Activated gamma-delta T cell (primary cell): Measurements from ENCODE around the gene TCEANC2.
A peak's percentile ranks its signal among the peaks of the same experiment; 100 is the strongest.
"Not testable (repeated sequence)": the region's sequence is repeated elsewhere in the genome, so short reads cannot be mapped to it uniquely, and the experiment has no call there.

Experiments used
- DNase-seq: peaks from one replicate; lab custom pipeline; 2025; lab: John Stamatoyannopoulos, UW
- total RNA-seq, 2 donors: gene quantifications; one replicate each; lab custom pipeline; 2026; lab: John Stamatoyannopoulos, UW

The TCEANC2 gene
- 42.4 to 46.2 reads per million in 2 donors for total RNA-seq

DNA sequence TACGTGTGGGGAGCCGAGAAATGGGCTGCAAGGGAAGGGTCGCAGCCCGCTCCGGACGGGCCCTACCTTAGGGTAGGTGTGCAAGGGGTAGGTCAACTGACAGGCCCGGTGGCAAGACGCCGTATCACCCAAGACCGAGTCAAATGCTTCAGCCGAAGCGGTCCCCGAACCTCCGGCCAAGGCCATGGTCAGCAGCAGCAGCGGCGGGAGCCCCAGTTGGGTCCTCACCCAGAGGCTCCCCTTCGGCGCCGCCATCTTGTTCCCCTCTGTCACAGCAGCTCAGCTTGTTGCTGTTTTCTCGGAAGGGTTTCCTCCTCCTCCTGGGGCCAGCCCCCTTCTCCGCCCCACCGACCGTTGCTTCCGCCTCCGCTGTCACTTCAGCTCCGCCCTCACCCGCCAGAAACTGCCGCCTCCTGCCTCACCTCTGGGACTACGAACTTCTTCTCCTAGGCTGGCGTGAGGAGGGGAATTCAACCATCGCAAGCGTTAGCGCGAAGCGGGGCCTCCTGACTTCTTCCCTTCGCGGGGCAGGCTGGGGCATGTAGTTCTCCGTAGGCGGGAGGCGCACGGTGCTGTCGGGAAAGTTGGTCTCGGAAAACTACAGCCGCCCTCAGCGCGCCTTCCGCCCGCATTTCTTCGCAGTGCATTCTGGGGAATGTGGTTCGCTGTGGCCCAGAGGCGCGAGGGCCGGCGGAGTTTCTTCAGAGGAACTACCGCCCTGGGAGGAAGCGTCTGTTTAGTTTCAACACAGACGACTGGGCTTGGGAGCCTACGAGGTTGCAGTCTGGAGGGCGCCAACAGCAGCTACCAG is at the start of gene TCEANC2, which contains the start of gene TMEM59:
Gene TCEANC2, plus strand, starts transcription at position 675 of the 811 bp plus-strand sequence. CDS start 815 bp downstream, outside the sequence.
Gene TMEM59, minus strand, starts transcription at position 271 of the 811 bp plus-strand sequence. Its CDS starts 16 bp downstream, at position 255.
- DNase-seq = peak; percentile 86

DNA sequence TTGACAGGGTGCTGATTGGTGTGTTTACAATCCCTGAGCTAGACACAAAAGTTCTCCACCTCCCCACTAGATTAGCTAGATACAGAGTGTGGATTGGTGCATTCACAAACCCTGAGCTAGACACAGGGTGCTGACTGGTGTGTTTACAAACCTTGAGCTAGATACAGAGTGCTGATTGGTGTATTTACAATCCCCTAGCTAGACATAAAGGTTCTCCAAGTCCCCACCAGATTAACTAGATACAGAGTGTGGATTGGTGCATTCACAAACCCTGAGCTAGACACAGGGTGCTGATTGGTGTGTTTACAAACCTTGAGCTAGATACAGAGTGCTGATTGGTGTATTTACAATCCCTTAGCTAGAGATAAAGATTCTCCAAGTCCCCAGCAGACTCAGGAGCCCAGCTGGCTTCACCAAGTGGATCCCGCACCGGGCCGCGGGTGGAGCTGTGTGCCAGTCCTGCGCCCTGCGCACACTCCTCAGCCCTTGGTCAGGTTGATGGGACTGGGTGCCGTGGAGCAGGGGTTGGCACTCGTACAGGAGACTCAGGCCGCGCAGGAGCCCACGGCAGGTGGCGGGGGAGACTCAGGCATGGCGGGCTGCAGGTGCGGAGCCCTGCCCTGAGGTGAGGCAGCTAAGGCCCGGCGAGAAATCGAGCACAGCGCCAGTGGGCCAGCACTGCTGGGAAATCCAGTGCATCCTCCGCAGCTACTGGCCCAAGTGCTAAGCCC is 49.5 kb upstream of the TCEANC2 start:
- not testable (repeated sequence) for DNase-seq

DNA sequence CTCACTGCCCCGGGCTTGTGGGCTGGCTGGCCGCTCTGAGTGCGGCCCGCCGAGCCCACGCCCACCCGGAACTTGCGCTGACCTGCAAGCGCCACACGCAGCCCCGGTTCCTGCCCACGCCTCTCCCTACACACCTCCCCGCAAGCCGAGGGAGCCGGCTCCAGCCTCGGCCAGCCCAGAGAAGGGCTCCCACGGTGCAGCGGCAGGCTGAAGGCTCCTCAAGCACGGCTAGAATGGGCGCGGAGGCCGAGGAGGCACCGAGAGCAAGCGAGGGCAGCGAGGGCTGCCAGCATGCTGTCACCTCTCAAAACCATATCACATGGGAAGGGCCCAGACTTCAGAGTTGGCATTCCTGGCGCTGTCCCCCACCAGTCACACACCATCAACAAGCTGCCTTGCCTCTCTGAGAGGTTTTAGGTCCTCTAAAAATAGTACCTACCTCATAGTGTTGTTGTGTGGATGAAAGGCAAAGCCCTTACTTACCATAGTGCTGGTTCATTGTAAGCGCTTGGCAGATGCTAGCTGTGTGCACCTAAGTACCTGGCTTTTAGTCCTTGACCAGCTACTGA is 48.8 kb upstream of the TCEANC2 start:
- DNase-seq = no peak

DNA sequence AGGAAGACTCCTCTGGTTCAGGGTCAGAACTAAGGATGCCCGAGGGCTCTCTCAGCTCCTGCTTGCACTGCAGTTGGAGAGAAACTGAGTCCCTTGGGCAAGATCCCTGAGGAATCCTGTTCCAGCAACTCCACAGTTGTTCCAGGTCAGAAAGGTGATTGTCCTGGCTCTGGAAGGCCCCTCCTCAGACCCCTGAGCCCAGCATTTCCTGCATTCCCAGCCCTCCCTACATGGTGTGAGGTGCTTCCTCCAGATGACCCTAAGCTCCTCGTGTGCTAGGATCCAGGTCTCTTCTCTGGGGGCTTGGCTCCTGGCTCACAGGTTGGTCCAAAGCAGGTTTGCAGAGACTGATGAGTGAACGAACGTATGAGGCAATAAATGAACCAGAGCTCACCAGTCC is 46.9 kb upstream of the TCEANC2 start:
- no peak for DNase-seq

DNA sequence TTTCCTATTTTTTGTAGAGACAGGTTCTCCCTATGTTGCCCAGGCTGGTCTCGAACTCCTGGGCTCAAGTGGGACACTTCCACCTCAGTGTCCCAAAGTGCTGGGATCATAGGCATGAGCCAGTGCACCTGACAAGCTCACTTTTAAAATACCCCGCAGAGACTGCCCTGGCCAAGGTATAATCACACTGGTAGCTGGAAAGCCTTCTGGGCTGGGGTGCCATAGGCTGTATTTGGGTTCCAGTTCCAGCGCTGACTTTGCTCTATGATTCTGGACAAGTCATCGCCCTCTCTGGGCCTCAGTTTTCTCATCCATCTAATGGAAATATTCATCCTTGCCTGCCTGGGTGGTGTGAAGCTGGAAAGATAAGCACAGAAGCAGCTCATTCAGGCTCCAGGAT is 45.8 kb upstream of the TCEANC2 start:
- no peak for DNase-seq

DNA sequence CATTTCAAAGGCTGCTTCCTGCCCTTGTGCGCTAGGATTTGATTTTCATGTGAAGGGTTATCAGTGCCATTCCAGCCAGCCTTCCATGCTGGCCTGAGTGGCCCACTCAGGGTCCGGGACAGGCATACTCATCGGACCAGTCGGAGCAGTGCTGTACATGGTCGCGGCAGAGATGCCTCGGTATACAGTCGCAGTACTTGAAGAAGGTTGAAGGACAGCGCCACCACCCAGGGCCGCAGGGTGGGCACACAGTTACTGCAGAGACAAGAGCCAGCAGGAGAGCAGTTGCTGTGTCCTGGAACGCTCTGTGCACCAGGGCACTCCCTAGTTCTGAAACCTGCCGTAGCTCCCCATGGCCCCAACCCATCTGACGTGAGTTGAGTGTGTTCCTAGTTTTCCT is 44.5 kb upstream of the TCEANC2 start:
- DNase-seq = no peak

DNA sequence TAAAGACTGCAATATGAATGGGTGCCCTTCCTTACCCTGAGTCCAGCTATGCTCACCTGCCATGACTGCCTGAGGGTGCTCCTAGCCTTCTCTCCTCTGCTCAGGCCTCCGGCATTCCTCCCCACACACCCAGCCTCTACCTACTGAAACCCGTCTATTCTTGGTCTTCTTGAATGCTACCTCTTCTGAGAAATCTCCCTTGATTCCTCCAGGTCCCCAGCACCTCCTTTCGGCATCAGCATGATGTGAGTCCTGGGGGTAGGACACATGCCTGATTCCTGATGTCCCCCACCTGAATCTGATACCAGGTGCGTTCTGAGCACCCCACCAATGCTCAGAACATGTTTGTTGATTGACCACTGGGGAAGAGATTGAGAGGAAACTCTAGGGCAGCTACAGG is 44.0 kb upstream of the TCEANC2 start:
- no peak for DNase-seq

DNA sequence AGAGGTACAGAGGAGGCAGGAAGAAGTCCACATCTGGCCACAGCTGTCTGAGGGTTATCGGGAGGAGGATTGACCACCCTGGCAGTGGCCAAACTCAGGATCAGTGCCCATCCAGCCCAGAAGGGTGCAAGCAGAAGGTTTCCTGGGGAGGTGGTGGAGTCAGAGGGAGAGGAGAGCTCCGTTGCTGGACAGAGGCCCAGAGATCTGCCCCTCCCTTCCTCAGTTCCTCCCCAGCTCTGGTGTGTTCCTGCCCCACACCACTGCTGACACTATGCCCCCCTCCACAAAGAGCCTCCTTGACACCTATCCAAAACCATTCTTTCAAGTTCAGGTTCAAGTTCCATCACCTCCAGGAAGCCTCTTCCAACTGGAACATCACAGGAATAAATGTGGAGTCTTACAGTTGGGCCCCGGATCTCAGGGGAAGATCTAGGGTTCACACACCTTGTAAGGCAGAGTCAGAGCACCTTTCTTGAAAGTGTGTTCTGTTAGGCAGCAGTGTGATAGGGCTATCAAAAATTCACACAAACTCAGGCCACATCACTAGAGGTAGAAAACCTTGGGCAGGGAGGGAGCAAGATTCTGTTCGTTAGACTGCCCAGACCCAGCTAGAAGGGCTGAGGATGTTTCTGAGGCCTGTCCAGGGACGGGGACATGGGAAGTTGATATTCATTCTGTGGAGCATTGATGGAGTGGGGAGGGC is 42.8 kb upstream of the TCEANC2 start:
- DNase-seq = no peak

DNA sequence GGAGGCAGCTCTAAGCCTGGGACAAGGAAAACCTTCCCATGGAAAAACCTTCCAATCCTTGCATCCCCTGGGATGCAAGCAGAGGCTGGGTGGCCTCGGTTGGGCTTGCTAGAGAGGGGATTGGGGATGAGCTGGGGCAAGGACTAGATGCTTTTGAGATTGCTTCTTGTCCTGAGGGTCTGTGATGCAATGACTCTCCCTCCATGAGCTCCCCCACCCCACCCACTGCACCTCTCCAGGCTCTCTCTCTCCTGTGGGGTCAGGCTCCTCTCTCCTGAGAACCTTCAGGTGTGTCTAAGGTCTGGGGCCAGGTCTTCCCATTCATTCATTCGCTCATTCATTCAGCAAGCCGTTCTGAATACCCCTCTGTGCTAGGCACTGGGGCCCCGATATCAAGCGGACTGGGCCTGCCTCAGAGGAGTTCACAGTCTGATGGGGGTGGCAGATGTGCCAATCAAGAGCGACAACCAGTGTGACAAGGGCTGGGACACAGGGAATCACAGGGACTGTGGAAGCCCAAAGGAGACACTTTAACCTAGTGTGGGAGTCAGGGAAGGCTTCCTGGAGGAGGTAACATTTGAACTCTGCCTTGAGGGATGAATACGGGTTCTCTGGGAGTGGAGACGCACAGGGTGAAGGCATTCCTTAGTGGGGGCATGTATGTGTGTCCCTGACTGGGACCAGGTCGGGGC is 41.9 kb upstream of the TCEANC2 start:
- DNase-seq = no peak

DNA sequence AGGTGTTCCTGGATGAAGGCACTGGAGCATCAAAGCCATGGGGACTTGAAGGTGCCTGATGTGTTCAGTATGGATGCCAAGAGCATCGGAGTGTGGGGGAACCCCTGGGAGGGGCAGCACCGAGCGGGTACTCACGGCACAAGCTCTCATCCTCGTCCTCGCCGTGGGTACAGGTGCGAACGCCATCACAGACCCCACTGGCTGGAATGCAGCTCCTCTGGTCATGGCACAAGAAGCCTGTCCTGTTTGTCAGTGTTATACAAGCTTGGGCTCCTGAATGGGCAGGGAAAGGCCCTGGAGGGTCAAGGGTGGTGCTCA is 41.4 kb upstream of the TCEANC2 start:
- DNase-seq = no peak

DNA sequence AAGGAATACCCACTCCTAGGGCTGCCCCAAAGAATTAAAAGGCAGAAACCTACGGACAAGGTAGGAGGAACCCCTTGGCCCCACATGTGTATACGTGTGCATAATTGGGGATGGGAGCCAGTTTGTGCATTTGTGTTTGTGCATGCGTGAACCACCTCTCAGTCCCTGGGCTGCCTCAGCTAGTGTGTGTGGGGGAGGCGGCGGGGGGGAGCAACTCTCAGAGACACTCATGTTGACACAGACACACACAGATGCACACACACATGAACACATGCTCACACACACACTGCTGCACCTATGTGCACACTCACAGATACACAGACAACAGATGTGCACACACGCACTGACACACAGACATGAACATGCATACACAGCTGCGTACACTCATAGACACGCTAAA is 40.5 kb upstream of the TCEANC2 start:
- no peak for DNase-seq

DNA sequence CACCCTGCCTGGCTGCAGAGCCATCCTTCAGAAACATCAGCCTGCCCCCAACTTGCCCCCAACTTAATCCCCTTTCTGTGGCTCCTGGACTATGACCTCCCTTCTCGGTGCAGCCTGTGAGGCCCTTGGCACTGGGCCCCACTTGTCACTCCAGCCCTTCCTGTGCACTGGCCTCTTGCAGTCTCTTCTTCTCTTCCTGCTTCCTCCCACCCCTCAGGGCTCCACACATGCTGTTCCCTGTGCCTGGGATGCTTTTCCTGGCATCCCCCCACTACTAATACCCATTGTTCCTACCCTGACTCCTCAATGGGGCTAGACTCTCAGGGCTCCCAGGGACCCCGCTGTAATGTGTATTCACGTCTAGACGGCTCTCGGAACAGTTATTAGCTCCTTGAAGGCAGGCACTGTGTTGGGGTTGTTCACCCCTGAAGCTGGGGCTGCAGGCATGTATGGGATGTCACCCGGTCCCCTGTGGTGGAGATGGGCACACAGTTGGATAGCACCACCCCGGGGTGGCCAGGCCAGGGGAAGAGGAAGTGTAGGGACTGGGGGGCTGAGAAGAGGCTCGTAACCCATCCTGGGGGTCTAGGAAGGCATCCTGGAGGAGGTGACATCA is 39.9 kb upstream of the TCEANC2 start:
- no peak for DNase-seq

DNA sequence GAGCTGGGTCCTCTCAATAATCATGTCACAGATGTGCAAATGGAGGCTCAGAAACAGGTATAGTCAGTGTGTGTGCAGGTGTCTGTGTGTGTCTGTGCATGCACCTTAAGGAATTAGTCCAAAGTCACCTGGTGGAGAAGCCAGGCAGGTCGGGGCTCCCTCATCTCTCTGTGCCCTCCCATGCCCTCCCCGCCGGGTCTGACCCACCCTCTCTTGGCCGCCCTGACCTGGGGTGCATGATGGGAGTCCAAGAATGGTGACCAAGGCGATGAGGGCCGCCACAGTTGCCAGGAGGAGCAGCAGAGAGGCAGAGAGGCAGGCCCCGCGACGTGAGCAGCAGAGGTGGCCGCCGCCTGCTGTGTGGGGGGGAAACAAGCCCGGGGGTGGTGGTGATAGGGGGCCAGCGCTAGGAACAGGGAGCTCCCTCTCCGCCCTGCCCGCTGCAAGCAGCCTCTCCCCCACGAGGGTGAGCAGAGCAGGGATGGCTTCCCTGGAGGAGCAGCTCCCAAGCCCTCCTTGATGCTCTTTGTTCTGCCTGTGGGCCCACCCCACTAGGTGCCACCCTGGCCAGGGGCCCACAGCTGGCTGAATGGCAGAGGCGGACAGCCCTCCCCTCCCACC is 39.3 kb upstream of the TCEANC2 start:
- DNase-seq = no peak

DNA sequence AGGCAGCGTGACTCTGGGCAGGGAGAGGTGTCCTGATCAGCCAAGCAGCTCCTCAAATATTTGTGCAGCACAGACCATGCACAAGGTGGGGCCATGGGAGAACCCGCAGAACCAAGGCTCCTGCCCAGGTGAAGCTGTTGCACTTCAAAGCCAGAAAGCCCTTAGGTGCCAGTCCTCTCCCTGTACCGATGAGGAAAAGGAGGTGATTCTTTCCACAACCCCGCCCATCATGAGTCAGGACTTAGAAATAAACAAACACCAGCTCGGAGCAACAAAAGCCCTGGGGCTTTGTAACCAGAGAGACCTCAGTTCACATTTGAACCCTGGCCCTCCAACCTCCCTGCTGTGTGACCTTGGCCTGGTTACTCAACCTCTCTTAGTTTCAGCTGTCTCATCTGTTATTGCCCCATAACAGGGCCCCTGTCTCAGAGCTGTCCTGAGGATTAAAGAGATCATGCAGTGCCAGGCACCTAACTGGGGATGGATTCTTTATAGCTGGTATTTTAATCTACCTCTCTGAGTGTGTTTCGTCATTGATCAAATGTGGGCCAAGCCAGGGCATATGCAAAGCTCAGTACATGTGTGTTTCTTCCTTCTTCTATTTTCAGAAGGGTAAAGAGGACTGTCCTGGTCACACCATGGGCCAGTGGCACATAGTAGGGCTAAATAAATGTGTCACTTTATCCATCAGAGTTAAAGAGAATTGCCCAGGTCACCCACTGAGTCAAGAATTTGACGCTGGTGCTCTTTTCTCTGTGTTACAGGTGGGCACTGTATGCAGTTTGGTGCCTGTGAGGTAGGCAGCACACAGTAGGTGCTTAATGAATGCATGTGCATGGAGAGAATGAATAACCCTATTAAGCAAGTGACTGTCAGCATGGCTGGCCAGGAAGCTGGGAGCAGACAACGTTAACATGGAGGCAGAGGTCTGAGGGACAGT is 36.8 kb upstream of the TCEANC2 start:
- no peak for DNase-seq

DNA sequence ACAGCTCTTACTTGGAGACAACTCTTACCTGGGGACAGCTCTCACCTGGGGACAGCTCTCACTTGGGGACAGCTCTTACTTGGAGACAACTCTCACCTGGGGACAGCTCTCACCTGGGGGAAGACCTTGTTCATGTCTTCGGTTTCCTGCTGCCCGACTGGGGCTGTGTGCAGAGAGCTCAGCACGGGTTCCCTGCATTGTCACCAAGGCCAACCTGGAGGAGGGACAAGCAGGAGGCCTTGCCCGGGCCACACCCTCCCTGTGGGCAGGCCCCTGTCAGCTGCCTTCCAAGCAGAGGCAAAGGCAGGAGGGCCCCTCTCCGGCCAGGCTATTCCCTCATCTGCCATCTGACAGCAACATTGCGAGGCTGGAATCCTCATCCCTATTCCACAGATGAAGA is 35.4 kb upstream of the TCEANC2 start, which contains the start of gene LDLRAD1:
Gene LDLRAD1, minus strand, starts transcription at position 208 of the 400 bp plus-strand sequence. Its CDS starts 74 bp downstream, at position 134.
- no peak for DNase-seq

DNA sequence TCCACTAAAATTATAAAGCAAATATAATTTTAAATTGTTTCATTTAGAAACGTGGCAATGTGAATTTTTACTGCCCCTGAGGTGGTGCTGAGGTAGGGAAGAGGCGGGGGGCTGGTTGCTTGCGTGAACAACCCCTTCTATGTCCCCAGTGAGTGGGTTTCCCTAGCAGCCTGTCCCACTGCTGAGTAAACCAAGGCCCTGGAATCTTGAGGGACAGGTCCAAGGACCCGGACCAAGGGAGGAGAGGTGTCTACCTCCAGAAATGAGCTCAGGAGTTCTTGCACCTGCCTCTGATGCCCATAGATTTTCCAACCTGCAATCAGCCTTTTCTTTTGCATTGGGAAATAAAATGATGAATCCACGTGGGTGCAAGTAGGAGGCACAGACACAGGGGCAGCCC is 34.8 kb upstream of the TCEANC2 start:
- DNase-seq = no peak

DNA sequence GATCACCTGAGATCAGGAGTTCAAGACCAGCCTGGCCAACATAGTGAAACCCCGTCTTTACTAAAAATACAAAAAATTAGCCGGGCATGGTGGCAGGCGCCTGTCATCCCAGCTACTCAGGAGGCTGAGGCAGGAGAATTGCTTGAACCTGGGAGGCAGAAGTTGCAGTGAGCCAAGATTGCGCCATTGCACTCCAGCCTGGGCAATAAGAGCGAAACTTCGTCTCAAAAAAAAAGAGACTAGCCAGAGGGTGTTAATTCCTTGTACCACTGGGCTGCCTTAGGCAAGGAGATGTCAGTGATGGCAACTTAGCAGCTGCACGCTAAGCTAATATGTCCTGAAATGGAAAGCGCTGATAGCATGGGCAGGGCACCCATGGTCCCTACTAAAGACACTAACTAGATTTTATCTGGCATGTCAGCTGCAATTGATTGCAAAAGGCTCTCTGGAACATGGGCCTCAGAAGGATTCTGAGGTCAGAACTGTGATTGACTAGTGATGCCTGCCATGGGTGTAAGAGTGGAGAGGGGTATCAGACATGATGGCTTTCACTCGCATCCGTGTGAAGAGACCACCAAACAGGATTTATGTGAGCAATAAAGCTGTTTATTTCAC is 33.7 kb upstream of the TCEANC2 start:
- not testable (repeated sequence) for DNase-seq

DNA sequence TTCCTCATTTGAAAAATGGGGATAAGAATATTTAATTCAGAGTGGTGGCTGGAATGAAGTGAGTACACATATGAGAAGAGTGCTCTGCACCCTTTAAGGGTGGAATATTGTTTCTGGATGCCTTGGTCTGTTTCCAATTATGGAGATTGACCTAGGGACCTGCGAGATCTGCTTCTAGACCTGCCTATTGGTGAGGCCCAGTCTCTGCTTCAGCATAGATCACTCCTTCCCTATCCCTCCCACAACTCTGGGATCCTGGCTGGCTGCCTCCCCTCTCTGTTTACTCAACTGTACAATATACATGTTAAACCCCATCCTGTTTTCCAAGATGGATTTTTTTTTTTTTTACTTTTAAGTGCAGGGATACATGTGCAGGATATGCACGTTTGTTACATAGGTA is 29.1 kb upstream of the TCEANC2 start:
- no peak for DNase-seq

DNA sequence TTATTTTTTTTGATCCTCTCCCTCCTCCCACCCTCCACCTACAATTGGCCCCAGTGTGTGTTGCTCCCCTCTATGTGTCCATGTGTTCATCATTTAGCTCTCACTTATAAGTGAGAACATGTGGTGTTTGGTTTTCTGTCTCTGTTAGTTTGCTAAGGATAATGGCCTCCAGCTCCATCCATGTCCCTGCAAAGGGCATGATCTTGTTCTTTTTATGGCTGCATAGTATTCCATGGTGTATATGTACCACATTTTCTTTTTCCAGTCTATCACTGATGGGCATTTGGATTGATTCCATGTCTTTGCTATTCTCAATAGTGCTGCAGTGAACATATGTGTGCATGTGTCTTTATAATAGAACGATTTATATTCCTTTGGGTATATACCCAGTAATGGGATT is 28.6 kb upstream of the TCEANC2 start:
- DNase-seq = not testable (repeated sequence)
